ENCODE data around the gene ZC2HC1B. TPM values are rescaled to one million over a fixed set of nuclear protein-coding genes. Genes with fewer than 3 reads are reported as not detected.

ZC2HC1B gene
- total and polyA plus RNA-seq, 9 of the 15 experiments (the other 6 are each of a cell fraction or from before 2014, with no cell fraction given): not detected

GRCh38 chr6:143941852-143942627, 77.8 kb downstream of the ZC2HC1B start (continued):
- no peak for TF ChIP-seq HNRNPLL (IDR thresholded peaks at IDR 0.05; ENCODE audit: low read depth, low read length, poor library complexity, severe bottlenecking)
- no peak for TF ChIP-seq PTRF (tag; IDR thresholded peaks at IDR 0.05)
- 0 out of 4 replicates have a peak, but pooled peaks of 1 of the 2 experiments have one; percentile 2 for TF ChIP-seq KDM4B (IDR thresholded peaks at IDR 0.05; ENCODE audit: borderline replicate concordance in 2 of 2, low read depth in 1 of 2)
- no peak for TF ChIP-seq ZFX (CRISPR knock-in tag; IDR thresholded peaks at IDR 0.05)
- no peak for TF ChIP-seq SETDB1 (IDR thresholded peaks at IDR 0.05; ENCODE audit: low read length)
- no peak for TF ChIP-seq ELK3 (CRISPR knock-in tag; IDR thresholded peaks at IDR 0.05)
- TF ChIP-seq DDX20 (tag; IDR thresholded peaks at IDR 0.05; ENCODE audit: low read depth): no peak
- TF ChIP-seq TCF7L2 (IDR thresholded peaks at IDR 0.05; ENCODE audit: low read depth, low read length): no peak
- TF ChIP-seq ZFP91 (CRISPR knock-in tag; IDR thresholded peaks at IDR 0.05): no peak
- peak; percentile 67; the same call in 1 of the 2 replicates for TF ChIP-seq CC2D1A (IDR thresholded peaks at IDR 0.05)
- no peak for TF ChIP-seq CHD2 (IDR thresholded peaks at IDR 0.05; ENCODE audit: low read depth, low read length)
- TF ChIP-seq ZBTB43 (CRISPR knock-in tag; IDR thresholded peaks at IDR 0.05): no peak
- TF ChIP-seq ZC3H4 (CRISPR knock-in tag; IDR thresholded peaks at IDR 0.05; ENCODE audit: borderline replicate concordance): no peak
- no peak for TF ChIP-seq HEY1 (CRISPR knock-in tag; IDR thresholded peaks at IDR 0.05; ENCODE audit: borderline replicate concordance)
- TF ChIP-seq NR0B1 (IDR thresholded peaks at IDR 0.05; ENCODE audit: partially characterized antibody): no peak
- no peak for TF ChIP-seq MXD1 (CRISPR knock-in tag; IDR thresholded peaks at IDR 0.05; ENCODE audit: borderline replicate concordance, poor library complexity, severe bottlenecking)
- TF ChIP-seq POLR3A (IDR thresholded peaks at IDR 0.05; ENCODE audit: borderline replicate concordance, extremely low read depth, insufficient read depth, insufficient read length): no peak
- TF ChIP-seq ZNF212 (CRISPR knock-in tag; IDR thresholded peaks at IDR 0.05): peak; percentile 66; the same call in 1 of the 2 replicates

Measured in K562 (cell line).